HG02943 (cell line): Measurements from ENCODE around the gene G6PD.
"Not testable (repeated sequence)": the region's sequence is repeated elsewhere in the genome, so short reads cannot be mapped to it uniquely, and the experiment has no call there.

Experiments
- ATAC-seq: cut with Tn5 transposase; IDR thresholded peaks from one replicate; pipeline ENCODE4 v1.9.1; 2021; ENCODE audit warnings: mild to moderate bottlenecking, low read depth, moderate library complexity; ENCODE audit not compliant: unreplicated experiment

G6PD gene

GRCh38 chrX:154545673-154546274 is 872 bp downstream of the G6PD start:
- ATAC-seq, result no peak

- ATAC-seq, result no peak
Measured at GRCh38 chrX:154542723-154543424, 3.8 kb downstream of the G6PD start.

GRCh38 chrX:154541896-154542722 is 4.5 kb downstream of the G6PD start:
- no peak for ATAC-seq

- no peak for ATAC-seq
Measured at GRCh38 chrX:154541589-154541895, 5.1 kb downstream of the G6PD start.

GRCh38 chrX:154540897-154541535 is 5.6 kb downstream of the G6PD start:
- no peak for ATAC-seq

- ATAC-seq, result not testable (repeated sequence)
Measured at GRCh38 chrX:154540365-154540764, 6.3 kb downstream of the G6PD start.

GRCh38 chrX:154539077-154539476 is 7.6 kb downstream of the G6PD start:
- no peak for ATAC-seq

- no peak for ATAC-seq
Measured at GRCh38 chrX:154535892-154536291, 10.8 kb downstream of the G6PD start.

GRCh38 chrX:154534526-154535322 is 11.9 kb downstream of the G6PD start:
- peak; percentile 62 for ATAC-seq

- ATAC-seq, result no peak
Measured at GRCh38 chrX:154532690-154533089, 14.0 kb downstream of the G6PD start.

- no peak for ATAC-seq
Measured at GRCh38 chrX:154531626-154532025, 15.0 kb downstream of the G6PD start.

GRCh38 chrX:154530286-154530685 is 16.4 kb downstream of the G6PD start:
- no peak for ATAC-seq

GRCh38 chrX:154529206-154529612 is 17.4 kb downstream of the G6PD start:
- ATAC-seq, result no peak

GRCh38 chrX:154526901-154527675 is 19.6 kb downstream of the G6PD start:
- ATAC-seq, result peak; percentile 70

GRCh38 chrX:154525606-154526490 is 20.8 kb downstream of the G6PD start:
- ATAC-seq, result no peak

GRCh38 chrX:154519389-154519788 is 27.3 kb downstream of the G6PD start:
- no peak for ATAC-seq

- ATAC-seq, result no peak
Measured at GRCh38 chrX:154517101-154517781, 29.4 kb downstream of the G6PD start.

GRCh38 chrX:154516656-154517100 is 30.0 kb downstream of the G6PD start:
- no peak for ATAC-seq
